ENCODE measurements around the gene SNX15.

SNX15 gene

DNA sequence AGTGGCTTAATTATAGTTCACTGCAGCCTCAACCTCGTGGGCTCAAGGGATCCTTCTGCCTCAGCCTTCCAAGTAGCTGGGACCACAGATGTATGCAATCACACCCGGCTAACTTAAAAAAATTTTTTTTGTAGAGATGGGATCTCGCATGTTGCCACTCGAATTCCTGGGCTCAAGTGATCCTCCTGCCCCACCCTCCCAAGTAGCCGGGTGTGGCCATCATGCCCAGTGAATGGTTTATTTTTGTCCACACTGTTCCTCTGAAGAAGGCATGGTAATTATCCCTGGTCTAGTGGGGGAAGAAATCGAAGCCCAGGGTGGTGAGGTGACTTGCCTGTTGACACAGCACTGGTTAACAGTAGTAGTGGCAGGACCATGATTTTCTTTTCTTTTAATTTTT lies 15.7 kb downstream of the SNX15 start:
- peaks cover 30% of the 10 kb centered on the region for H3K4me1 ChIP-seq (ENCODE audit: insufficient read depth, low read length, poor library complexity, severe bottlenecking)
- no peaks in the 10 kb centered on the region for H3K9me3 ChIP-seq (ENCODE audit: insufficient read depth, low read depth, low read length)
- TF ChIP-seq CTCF (conservative IDR thresholded peaks at IDR 0.05; ENCODE audit: low read length), result no peak
- no peak for TF ChIP-seq EZH2phosphoT487 (IDR thresholded peaks at IDR 0.05; ENCODE audit: borderline replicate concordance)
- H3K4me2 ChIP-seq (ENCODE audit: low read depth, low read length, poor library complexity, severe bottlenecking), result peak overlapping the region; percentile 77
- H3K4me3 ChIP-seq (ENCODE audit: low read length, poor library complexity, severe bottlenecking), result peak overlapping the region; percentile 82
- H2AFZ ChIP-seq (ENCODE audit: low read length), result no peak overlapping the region
- H4K20me1 ChIP-seq (ENCODE audit: insufficient read depth, low read length, poor library complexity, severe bottlenecking), result peaks cover 14% of the 10 kb centered on the region
- H3K79me2 ChIP-seq (ENCODE audit: insufficient read depth, low read length), result peaks cover 39% of the 10 kb centered on the region
- peaks cover 6% of the 10 kb centered on the region; the same call in 1 of the 2 replicates for H3F3A ChIP-seq (ENCODE audit: low read depth)
- no peaks in the 10 kb centered on the region for H3K9me2 ChIP-seq (replicated peaks; ENCODE audit: low read depth, low read length)
- no peaks in the 10 kb centered on the region; the same call in 1 of the 2 replicates for H3K36me3 ChIP-seq (ENCODE audit: insufficient read depth, low read length)
- peak overlapping the region; percentile 81 for H3K9ac ChIP-seq (ENCODE audit: low read depth, low read length, poor library complexity, severe bottlenecking)
- H3K27me3 ChIP-seq (ENCODE audit: insufficient read depth, low read length, poor library complexity, severe bottlenecking), result no peaks in the 10 kb centered on the region

- Histone ChIP-seq H3K4me2 (ENCODE audit: low read depth, low read length, poor library complexity, severe bottlenecking) (peak overlapping the region; percentile 77), H3K4me3 (ENCODE audit: low read length, poor library complexity, severe bottlenecking) (peak overlapping the region; percentile 82), H3K27me3 (ENCODE audit: insufficient read depth, low read length, poor library complexity, severe bottlenecking) (no peaks in the 10 kb centered on the region), H3K79me2 (ENCODE audit: insufficient read depth, low read length) (peaks cover 39% of the 10 kb centered on the region), H3K9me2 (replicated peaks; ENCODE audit: low read depth, low read length) (no peaks in the 10 kb centered on the region), H3K9me3 (ENCODE audit: insufficient read depth, low read depth, low read length) (no peaks in the 10 kb centered on the region), H3K4me1 (ENCODE audit: insufficient read depth, low read length, poor library complexity, severe bottlenecking) (peaks cover 30% of the 10 kb centered on the region), H3K9ac (ENCODE audit: low read depth, low read length, poor library complexity, severe bottlenecking) (peak overlapping the region; percentile 81), H2AFZ (ENCODE audit: low read length) (no peak overlapping the region), H3F3A (ENCODE audit: low read depth) (peaks cover 6% of the 10 kb centered on the region; the same call in 1 of the 2 replicates), H3K36me3 (ENCODE audit: insufficient read depth, low read length) (no peaks in the 10 kb centered on the region), H4K20me1 (ENCODE audit: insufficient read depth, low read length, poor library complexity, severe bottlenecking) (peaks cover 14% of the 10 kb centered on the region)
- TF ChIP-seq CTCF (conservative IDR thresholded peaks at IDR 0.05; ENCODE audit: low read length) (no peak), EZH2phosphoT487 (IDR thresholded peaks at IDR 0.05; ENCODE audit: borderline replicate concordance) (no peak)
These were observed 16.8 kb downstream of the SNX15 start for GRCh38 chr11:65043881-65044501.

GRCh38 chr11:65045061-65045460 lies 17.8 kb downstream of the SNX15 start:
- H2AFZ ChIP-seq (ENCODE audit: low read length), result no peak overlapping the region
- peaks cover 39% of the 10 kb centered on the region for H3K79me2 ChIP-seq (ENCODE audit: insufficient read depth, low read length)
- no peaks in the 10 kb centered on the region for H3K27me3 ChIP-seq (ENCODE audit: insufficient read depth, low read length, poor library complexity, severe bottlenecking)
- H3K4me3 ChIP-seq (ENCODE audit: low read length, poor library complexity, severe bottlenecking), result no peak overlapping the region
- TF ChIP-seq EZH2phosphoT487 (IDR thresholded peaks at IDR 0.05; ENCODE audit: borderline replicate concordance) (no peak), CTCF (conservative IDR thresholded peaks at IDR 0.05; ENCODE audit: low read length) (no peak)
- H3F3A ChIP-seq (ENCODE audit: low read depth), result peaks cover 5% of the 10 kb centered on the region; the same call in 1 of the 2 replicates
- H3K9me2 ChIP-seq (replicated peaks; ENCODE audit: low read depth, low read length), result no peaks in the 10 kb centered on the region
- peak overlapping the region; percentile 77 for H3K4me2 ChIP-seq (ENCODE audit: low read depth, low read length, poor library complexity, severe bottlenecking)
- H4K20me1 ChIP-seq (ENCODE audit: insufficient read depth, low read length, poor library complexity, severe bottlenecking), result peaks cover 14% of the 10 kb centered on the region
- peaks cover 25% of the 10 kb centered on the region for H3K4me1 ChIP-seq (ENCODE audit: insufficient read depth, low read length, poor library complexity, severe bottlenecking)
- no peaks in the 10 kb centered on the region for H3K9me3 ChIP-seq (ENCODE audit: insufficient read depth, low read depth, low read length)
- no peak overlapping the region for H3K9ac ChIP-seq (ENCODE audit: low read depth, low read length, poor library complexity, severe bottlenecking)
- H3K36me3 ChIP-seq (ENCODE audit: insufficient read depth, low read length), result no peaks in the 10 kb centered on the region

All from Loucy (cell line).